ENCODE data around the gene HIF1A.

DNA sequence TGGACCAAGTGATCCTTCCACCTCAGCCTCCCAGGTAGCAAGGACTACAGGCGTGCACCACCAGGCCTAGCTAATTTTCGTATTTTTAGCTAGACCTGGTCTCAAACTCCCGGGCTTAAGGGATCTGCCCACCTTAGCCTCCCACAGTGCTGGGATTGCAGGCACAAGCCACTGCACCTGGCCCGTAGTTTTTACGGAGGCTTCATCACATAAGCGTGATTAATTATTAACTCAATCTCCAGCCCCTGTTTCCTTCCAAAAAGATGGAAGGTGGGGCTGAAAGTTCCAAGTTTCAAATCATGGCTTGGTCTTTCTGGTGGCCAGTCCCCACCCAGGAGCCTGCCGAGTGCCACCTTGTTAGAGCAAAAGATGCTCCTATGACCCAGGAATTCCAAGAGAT is 22.5 kb upstream of the HIF1A start:
- TF ChIP-seq, protein P1, sequence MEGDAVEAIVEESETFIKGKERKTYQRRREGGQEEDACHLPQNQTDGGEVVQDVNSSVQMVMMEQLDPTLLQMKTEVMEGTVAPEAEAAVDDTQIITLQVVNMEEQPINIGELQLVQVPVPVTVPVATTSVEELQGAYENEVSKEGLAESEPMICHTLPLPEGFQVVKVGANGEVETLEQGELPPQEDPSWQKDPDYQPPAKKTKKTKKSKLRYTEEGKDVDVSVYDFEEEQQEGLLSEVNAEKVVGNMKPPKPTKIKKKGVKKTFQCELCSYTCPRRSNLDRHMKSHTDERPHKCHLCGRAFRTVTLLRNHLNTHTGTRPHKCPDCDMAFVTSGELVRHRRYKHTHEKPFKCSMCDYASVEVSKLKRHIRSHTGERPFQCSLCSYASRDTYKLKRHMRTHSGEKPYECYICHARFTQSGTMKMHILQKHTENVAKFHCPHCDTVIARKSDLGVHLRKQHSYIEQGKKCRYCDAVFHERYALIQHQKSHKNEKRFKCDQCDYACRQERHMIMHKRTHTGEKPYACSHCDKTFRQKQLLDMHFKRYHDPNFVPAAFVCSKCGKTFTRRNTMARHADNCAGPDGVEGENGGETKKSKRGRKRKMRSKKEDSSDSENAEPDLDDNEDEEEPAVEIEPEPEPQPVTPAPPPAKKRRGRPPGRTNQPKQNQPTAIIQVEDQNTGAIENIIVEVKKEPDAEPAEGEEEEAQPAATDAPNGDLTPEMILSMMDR (IDR thresholded peaks at IDR 0.05): no peak
- TF ChIP-seq POLR2A (IDR thresholded peaks at IDR 0.05): no peak
